NCI-H2107 (cell line): ENCODE results near the gene ATP2B2.

Source experiments
- DNase-seq: peaks from one replicate; lab custom pipeline; 2025; lab: John Stamatoyannopoulos, UW

ATP2B2 gene

DNA sequence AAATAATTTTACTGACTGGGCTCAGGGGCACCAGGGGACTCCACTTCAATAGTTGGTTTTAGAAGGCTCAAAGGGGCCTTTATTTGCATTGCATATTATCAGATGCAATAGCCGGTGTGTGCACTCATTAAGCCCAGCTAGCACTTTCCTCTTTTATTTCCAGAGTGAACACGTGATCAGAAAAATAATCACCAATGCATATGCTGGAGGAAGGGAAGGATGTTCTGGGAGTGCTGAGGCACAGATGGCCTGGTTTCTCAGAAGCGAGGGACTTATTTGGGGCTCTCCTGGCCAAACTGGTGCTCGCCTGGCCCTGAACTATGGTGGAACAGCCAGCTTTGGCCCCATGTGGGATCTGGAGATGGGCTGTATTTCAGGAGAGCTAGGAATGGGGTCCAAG lies 124.0 kb downstream of the ATP2B2 start:
- DNase-seq: no peak

DNA sequence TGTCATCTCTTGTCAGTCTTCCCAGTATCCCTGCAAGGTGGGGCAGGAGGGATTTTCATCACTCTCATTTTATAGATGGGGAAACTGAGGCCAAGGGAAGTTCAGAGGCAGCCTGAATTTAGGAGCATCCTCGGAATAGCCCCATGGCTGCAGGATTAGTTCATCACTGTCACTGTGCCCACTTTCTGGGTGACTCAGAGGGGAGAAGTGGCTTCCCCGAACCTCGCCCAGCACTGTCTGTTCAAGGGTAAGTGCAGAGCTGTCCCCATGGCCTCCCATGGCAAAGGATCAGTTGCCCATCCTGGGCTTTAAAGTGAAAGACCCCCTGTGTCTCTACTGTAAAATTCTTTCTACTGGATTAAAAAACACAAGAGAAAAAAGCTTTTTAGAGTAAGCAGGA lies 124.5 kb downstream of the ATP2B2 start:
- no peak for DNase-seq

DNA sequence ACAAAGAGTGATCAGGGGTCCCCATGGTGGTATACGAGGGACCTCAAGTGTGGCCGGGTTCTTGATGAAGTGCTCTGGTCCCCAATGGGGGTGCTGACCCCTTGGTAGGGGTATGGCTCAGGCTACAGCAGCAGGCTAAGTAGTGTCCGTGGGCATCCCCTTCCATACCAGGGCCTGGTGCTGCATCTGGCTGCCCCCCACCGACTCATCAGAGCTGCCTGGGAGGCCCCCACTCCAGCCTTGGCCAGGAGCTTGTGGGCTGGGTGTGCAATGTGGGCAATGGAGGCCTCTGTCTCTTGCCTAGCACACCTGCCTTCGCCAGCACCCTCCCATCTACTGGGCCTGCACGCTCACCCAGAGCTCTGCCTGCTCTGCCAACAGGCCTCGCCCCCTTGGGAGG lies 125.4 kb downstream of the ATP2B2 start:
- no peak for DNase-seq

DNA sequence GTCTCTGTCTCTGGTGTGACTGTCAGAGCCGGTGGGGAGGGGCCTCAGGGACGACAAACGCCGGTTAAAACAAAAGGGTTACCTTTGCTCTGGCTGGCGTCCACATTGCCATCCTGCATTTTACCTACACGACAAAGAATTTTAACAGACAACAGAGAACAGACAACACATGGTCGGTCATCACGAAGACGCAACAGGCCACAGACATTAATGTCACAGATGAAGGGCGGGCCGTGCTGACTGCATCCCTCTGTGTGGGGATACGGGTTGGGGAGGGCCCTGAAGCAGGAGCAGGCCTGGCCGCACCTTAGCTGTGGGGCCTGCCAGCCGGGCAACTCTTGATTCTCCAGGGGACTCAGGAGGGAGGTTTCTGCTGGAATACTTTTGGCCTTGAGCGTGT lies 126.2 kb downstream of the ATP2B2 start:
- no peak for DNase-seq

DNA sequence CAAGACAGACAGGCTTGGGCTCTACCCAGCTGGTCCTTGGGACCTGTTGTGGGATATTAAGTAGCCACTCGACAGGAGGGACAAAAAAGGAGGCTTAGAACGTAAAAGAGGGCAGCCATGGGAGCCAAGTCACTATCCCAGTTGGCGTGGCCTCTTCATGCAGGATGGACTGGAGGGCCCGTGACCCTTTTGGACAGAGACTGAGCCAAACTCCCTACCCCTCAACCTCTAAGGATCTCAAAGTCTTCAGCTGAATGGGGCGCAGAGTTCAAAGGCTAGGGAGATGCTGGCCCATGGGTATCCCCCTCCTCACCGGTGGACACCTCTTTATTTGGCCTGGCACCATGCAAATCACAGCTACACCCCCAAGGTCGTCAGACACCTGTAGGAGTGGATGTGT lies 126.6 kb downstream of the ATP2B2 start:
- DNase-seq: no peak

DNA sequence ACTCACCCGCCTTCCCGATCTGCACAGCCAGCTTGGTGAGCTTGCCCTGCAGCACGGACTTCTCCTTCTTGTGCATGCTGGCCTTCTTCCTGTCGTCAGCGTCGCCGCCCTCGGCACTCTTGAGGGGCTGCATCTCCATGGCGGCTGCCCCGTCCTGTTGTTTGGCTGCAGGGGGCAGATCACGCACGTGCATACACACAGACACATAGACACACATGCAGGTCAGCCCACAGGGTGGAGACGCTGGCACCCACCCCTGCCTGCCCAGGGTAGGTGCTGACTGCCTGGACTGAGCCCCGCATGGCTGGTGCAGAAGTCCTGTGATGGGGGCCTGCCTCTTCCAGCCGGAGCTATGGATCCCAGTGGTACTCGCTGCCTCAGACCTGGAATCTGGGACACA lies 127.1 kb downstream of the ATP2B2 start:
- DNase-seq: no peak

DNA sequence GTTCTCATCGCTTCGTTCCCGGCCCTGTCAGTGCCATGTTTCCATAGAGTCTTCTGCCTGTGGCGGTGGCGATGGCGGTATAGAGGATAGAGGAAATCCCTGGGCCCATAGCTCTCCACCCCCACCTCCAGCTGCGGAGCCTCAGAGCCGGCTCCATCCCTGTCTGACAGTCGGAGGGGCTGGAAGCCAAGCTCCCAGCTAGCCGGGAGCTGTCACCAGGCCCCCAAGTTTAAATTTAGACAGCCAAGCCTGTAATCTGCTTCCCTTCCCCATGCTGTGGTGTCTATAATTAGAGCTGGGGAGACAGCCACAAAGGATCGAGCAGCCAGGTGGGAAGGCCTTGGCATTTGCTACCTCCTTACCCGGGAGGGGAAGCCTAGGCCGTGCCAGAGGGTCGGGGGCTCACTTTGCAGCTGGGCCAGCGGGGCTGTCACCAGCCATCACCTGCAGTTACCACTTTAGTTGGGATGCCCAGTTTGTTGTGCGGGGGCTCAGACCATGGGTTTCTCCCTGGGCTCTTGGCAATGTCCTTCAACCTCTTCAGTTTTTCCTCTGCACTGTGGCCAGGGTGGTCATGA lies 128.1 kb downstream of the ATP2B2 start:
- no peak for DNase-seq

DNA sequence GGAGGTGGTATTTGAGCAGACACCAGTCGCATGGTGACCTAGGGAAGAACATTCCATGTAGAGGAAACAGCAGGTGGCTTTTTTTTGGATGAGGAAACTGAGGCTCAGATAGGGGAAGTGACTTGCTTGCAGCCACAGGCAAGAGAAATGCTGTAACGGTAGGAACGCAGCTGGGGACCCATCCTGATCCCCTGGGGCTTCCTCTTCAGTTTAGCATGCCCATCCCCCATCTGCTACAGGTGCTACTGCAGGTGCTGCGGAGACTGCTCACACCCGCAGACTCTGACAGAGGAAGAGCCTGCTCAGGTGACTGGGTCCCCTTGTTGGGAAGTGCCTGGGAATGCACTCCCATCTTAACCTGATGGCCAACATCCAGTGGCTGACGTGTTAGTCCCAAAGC lies 129.0 kb downstream of the ATP2B2 start:
- DNase-seq: no peak

DNA sequence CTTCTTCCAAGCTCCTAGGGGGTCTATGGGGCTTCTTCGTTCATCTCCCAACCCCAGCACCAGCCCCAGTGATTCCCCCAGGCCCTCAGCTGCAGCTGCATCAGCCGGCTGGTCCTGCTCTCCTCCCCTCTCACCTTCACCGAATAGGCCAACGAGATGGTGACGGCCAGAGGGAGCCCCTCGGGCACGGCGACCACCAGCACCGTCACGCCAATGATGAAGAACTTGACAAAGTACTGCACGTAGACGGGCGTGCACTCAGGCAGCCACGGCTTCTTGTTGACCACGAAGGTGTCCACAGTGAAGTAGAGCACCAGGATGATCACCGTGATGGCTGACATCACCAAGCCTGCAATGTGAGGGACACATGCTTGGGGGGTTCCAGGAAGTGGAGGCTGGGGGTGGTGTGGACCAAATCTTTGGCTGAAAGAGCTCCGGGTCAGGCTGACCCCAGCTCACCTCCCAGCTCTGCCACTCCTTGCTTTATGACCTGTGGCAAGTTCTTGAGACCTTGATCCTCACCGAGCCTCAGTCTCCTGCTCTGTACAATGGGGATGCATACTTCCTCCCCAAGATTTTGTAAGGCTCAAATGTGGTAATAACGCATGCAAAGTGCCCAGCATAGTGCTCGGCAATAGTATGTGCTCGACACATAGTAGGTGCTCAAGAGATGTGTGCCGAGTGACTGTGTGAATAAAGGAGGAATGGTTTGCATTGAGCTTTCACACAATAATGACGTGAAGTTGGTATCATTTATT lies 129.9 kb downstream of the ATP2B2 start:
- DNase-seq: no peak

DNA sequence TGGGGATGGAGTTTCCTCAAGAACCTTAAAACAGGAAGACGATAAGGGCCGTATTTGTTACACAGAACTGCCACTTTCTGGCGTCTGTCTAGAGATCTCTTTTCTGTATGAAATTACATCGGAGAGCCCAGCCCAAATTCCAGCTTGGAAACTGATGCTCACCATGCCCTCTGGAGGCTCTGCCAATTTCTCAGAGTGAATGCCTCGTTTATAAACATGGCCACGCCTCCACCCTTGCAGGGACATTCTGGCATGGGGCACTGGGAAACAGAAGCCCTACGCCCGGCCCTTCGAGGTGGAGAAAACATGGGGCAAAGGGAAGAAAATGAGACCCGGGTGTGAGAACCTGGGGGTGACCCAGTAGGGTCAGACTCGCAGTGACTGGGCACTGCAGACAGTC lies 131.1 kb downstream of the ATP2B2 start:
- DNase-seq: no peak

DNA sequence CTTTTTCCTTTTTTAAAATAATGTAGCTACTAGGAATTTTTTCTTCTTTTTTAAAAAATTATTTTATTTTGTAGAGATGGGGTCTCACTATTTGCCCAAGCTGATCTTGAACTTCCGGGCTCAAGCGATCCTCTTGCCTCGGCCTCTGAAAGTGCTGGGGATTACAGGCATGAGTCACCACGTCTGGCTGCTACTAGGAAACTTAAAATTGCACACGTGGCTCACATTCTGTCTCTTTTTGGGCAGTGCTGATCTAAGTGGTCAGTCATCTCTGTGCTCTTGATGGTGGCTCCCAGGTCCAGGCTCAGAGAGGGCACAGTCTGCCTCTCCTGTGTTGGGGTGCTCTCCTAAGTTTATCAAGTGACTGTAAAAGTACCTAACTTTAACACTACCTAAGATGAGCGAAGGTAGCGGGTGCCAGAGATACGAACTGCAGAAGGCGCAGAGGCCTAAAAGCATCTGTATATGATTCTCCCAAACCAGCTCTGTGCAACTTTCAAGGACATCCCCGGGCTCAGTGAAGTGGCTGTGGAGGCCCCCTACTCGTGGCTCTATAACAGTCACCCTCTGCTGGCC lies 131.6 kb downstream of the ATP2B2 start:
- no peak for DNase-seq

DNA sequence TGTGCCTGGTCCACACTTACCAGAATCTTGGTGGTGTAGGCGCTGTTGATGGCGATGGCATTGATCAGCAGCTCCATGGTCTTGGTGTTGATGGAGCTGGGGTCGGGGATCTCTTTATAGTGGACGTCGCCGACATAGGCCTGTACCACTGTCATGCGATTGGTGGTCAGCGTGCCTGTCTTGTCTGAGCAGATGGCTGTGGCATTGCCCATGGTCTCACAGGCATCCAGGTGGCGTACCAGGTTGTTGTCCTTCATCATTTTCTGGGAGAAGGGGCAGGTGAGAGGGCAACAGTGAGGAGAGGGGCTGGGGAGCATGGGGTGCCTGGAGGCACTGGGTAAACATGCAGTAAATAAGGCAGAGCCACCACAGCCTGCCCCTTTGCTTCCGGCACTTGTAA lies 133.6 kb downstream of the ATP2B2 start:
- no peak for DNase-seq

DNA sequence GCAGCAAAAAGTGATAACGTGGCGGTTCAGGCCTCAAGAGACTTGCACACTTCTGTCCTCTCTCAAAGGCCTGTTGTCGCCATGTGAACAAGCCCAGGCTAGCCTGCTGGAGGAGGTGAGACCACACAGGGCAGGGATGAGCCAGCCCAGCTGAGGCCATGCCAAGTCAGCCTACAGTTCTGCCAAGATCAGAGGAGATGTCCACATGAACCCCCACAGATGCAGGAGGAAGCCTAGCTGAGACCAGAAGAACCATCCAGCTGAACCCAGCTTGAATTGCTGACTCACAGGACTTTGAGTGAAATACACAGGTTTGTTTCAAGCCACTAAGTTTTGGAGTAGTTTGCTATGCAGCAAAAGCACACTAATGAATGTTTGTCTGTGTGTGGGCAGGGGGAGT lies 134.2 kb downstream of the ATP2B2 start:
- DNase-seq: no peak

DNA sequence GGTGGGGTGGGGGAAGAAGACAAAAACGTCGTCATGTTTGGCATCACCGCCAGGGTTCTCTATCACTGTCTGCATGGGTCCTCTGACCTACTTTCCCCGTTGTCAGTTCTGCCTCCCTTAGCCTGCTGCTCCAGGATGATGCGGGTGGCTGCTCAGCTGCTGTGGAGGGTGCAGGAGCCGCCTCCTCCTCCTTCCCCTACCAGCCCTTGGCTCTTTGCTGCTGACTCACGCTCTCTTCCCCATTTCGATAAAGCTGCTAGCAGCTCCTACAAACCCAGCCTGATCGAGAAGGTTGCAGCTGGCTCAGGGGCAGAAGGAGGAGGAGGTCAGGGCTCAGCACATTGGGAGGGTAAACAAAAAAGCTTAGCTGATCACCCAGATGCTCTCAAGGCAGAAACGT lies 135.0 kb downstream of the ATP2B2 start:
- DNase-seq: no peak

DNA sequence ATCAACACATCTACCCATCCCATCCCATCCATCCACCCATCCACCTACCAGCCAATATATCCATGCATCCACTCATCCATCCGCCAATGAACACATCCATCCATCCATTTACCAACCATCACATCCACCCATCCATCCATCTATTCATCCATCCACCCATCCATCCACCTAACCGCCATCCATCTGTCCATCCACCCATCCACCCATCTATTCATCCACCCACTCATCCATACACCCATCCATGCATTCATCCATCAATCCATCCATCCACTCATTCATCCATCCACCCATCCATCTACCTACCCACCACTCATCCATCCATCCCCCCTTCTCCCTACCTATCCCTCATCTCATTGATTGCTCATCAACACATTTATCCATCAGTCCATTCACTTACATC lies 136.9 kb downstream of the ATP2B2 start:
- no peak for DNase-seq

DNA sequence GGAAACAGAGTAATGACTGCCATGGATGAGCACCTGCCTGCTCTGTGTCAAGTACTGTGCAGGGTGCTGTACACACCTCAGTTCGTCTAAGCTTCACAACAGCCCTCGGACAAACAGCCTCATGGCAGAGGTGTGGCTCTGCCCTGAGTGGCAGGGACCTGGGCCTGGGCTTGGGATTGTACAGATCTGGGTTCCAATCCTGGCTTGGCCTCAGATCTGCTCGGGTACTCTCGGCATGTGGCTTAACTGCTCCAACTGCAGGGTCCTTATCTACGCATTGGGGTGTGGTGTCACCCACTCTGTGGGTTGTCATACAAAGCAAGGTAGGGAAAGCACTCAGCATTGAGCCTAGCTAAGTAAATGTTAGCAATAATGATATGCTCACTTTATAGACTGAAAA lies 137.9 kb downstream of the ATP2B2 start:
- no peak for DNase-seq

DNA sequence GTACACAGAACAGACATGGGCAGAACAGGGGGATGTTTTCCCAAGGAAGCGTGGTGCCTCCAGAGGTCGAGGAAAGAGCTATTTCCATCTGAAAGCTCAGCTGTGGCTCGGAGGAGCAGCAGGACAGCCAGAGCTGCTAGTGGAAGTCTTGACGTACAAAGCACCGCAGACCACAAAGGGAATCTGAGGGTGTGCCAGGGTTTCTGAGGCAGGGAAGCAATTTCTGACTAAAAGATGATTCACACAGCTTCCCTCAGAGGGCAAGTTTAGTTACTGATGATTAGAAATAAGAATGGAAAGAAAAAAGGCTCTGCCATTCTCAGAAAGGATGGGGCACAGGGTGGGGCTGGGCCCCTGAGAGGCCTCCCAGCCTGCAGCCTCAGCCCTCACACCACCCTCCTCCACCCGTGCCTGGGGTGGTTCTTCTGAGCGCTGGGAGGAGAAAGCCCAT lies 138.7 kb downstream of the ATP2B2 start:
- DNase-seq: no peak

DNA sequence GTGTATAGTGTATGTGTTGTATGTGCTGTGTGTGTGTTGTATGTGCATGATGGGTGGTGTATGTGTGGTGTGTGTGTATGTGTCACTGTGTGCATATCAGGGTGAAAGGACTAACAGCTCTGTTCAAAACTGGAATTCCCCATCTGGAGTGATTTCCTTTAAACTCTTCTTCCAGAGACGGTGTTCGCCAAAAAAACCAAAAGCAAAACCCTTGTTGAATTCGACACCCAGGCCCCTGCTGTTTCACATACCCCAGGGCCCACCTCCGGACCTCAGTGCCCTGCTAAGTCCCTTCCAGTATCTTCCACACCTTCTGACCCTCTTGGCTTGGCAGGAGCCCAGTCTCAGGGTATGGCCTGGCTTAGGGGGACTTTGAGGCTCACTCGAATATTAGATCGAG lies 139.6 kb downstream of the ATP2B2 start:
- no peak for DNase-seq

DNA sequence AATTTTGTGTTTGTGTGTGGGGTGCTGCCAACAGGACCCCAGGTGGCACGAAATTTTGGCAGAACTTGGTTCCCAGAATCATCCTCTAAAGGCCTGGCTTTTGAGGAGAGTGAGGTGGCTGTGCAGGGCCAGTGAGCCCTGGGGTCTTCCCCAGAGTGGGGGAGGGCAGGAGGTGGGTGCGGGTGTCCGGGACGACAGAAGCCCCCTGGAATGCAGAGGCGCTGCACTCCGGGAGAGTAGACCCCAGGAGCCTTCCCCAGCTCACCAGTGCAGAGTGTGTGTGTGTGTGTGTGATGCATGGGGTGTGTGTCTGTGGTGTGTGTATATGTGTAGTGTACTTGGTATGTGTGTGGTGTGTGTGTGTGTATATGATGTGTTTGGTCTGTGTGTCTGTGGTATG lies 140.1 kb downstream of the ATP2B2 start:
- DNase-seq: no peak

DNA sequence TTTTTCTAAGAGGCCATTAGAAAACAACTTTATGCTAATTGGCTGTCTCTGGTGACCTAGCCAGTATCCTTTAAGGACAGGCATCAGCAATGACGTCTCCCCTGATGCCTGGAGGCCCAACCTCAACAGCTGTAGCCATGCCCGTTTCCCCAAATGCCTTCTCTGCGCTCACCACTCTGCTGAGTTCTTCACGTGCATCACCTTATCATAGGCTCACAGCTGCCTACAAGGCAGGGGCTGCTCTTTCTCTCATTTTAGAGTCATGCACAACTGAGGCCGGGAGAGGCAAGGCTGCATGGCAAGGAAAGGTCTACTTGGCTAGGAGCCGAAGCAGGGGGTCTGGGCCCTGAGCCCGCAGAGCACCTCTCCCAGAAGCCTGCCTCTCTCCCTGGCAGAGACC lies 140.6 kb downstream of the ATP2B2 start:
- DNase-seq: no peak

DNA sequence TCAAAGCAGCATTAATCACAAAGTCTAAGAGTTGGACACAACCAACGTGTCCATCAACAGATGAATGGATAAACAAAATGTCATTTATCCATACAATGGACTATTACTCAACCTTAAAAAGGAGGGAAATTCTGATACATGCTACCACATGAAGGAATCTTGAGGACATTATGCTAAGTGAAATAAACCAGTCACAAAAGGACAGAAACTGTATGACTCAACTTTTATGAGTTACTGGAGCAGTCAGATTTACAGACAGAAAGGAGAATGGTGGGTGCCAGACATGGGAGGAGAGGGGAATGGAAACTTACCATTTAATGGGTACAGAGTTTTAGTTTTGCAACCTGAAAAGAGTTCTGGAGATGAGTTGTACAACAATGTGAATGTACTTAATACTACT lies 141.5 kb downstream of the ATP2B2 start:
- DNase-seq: no peak

DNA sequence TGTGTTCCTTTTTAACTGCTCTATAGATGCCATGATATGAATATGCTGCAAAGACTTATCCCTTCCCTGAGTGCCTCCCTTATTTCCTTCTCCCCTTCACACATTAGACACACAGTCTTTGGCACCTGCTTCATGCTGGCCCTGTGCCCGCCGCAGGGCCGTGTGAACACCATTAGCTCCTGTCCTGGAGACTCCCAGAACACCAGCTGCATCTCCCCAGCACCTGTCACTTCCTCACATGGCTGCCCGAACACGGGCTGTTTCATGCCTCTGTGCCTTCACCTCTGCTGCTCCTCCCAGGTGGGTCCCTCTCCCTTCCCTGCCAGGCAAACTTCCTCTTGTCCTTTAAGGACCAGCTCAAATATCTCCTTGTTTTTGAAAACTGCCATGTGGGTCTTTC lies 144.0 kb downstream of the ATP2B2 start:
- no peak for DNase-seq

DNA sequence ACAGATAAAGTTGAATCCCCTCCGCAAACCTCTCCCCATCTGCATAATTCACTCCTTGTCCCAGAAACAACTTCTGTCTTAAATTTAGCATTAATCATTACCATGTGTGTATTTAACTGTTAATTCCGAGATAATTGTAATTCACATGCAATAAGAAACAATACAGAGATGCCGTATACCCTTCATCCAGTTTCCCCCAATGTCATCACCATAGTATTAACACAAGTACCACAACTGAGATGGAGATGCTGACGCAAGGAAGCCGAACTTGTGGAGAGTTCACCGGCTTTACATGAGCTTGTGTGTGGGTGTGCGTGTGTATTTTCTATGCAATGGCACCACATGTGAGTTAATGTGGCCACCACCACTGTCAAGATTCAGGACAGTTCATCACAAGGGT lies 144.9 kb downstream of the ATP2B2 start:
- no peak for DNase-seq

DNA sequence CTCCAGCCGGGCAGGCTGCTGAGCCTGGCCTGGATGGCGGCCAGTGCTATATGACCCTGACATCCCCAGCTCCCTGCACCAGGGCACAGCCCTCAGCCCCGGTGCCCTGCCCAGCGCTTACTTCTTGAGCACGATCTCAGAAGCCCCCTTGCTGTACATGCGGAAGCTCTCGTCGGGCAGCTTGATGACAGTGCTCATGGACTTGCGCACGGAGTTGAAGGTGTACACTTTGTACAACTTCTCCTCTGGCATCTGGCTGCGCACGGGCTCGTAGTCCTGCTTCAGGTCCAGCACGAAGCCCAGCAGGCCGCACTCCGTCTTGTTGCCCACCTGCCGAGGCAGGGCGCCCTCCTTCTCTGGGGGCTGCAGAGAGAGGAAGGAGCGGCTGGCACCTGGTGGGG lies 145.6 kb downstream of the ATP2B2 start:
- DNase-seq: no peak
